H9 (cell line): Measurements from ENCODE around the gene USP38. TPM values are rescaled to one million over a fixed set of nuclear protein-coding genes. Genes with fewer than 3 reads are reported as not detected.
A peak's percentile ranks its signal among the peaks of the same experiment; 100 is the strongest.

Source experiments
- DNase-seq: peaks from one replicate; pipeline ENCODE4 v3.0.0-alpha.2; 2017
- H2AFZ ChIP-seq: one replicate; pipeline ENCODE4 v1.6.1; 2013; ENCODE audit warnings: mild to moderate bottlenecking, low read length, control low read depth, moderate library complexity
- H2AK5ac ChIP-seq: 2 replicates; pipeline ENCODE4 v1.6.1; 2013; ENCODE audit warnings: low read length, control low read depth, mixed read lengths; ENCODE audit not compliant: insufficient read length
- H2BK120ac ChIP-seq: one replicate; pipeline ENCODE4 v1.6.1; 2013; ENCODE audit warnings: low read depth, mild to moderate bottlenecking, low read length, control low read depth, inconsistent platforms; ENCODE audit not compliant: poor library complexity, severe bottlenecking
- H2BK12ac ChIP-seq: 2 replicates; pipeline ENCODE4 v1.6.1; 2013; ENCODE audit warnings: low read length, control low read depth, mixed read lengths, low read depth; ENCODE audit not compliant: insufficient read length
- H2BK15ac ChIP-seq: 2 replicates; pipeline ENCODE4 v1.6.1; 2013; ENCODE audit warnings: low read depth, low read length, control low read depth
- H2BK20ac ChIP-seq: one replicate; pipeline ENCODE4 v1.6.1; 2013; ENCODE audit warnings: low read depth, mild to moderate bottlenecking, low read length, control low read depth, inconsistent platforms; ENCODE audit not compliant: poor library complexity, severe bottlenecking
- H2BK5ac ChIP-seq: 2 replicates; pipeline ENCODE4 v1.6.1; 2013; ENCODE audit warnings: low read length, control low read depth, mixed read lengths; ENCODE audit not compliant: insufficient read length
- H3K14ac ChIP-seq: 2 replicates; pipeline ENCODE4 v1.6.1; 2013; ENCODE audit warnings: low read length, control low read depth; ENCODE audit not compliant: insufficient read depth
- H3K18ac ChIP-seq: 2 replicates; pipeline ENCODE4 v1.6.1; 2013; ENCODE audit warnings: low read depth, mild to moderate bottlenecking, mixed read lengths, low read length, control low read depth; ENCODE audit not compliant: insufficient read length
- H3K23ac ChIP-seq: 2 replicates; pipeline ENCODE4 v1.6.1; 2013; ENCODE audit warnings: low read length, control low read depth, mixed read lengths, low read depth; ENCODE audit not compliant: insufficient read length
- H3K23me2 ChIP-seq: 2 replicates; pipeline ENCODE4 v1.6.1; 2013; ENCODE audit warnings: low read depth, mild to moderate bottlenecking, mixed read lengths, low read length, control low read depth; ENCODE audit not compliant: insufficient read length, poor library complexity, severe bottlenecking
- H3K27ac ChIP-seq: 2 replicates; pipeline ENCODE4 v1.5.1; 2013; ENCODE audit warnings: low read length, control low read depth, mixed read lengths, low read depth; ENCODE audit not compliant: insufficient read length
- H3K27me3 ChIP-seq: 2 replicates; pipeline ENCODE4 v1.6.1; 2013; ENCODE audit warnings: low read length, control low read depth, inconsistent platforms; ENCODE audit not compliant: insufficient read depth
- H3K4ac ChIP-seq: 2 replicates; pipeline ENCODE4 v1.6.1; 2013; ENCODE audit warnings: low read depth, mild to moderate bottlenecking, control low read depth, inconsistent platforms, low read length, moderate library complexity
- H3K4me1 ChIP-seq: 2 replicates; pipeline ENCODE4 v1.6.1; 2013; ENCODE audit warnings: low read length, control low read depth, inconsistent platforms; ENCODE audit not compliant: insufficient read depth
- H3K4me2 ChIP-seq: 2 replicates; pipeline ENCODE4 v1.6.1; 2013; ENCODE audit warnings: low read length, control low read depth, mixed read lengths; ENCODE audit not compliant: insufficient read length, insufficient read depth
- H3K56ac ChIP-seq: 2 replicates; pipeline ENCODE4 v1.6.1; 2013; ENCODE audit warnings: low read depth, mild to moderate bottlenecking, mixed read lengths, low read length, control low read depth; ENCODE audit not compliant: insufficient read length
- H3K79me1 ChIP-seq: 2 replicates; pipeline ENCODE4 v1.6.1; 2013; ENCODE audit warnings: low read depth, mild to moderate bottlenecking, moderate library complexity, low read length, control low read depth, inconsistent platforms; ENCODE audit not compliant: insufficient read depth, poor library complexity, severe bottlenecking
- H3K79me2 ChIP-seq: 2 replicates; pipeline ENCODE4 v1.6.1; 2013; ENCODE audit warnings: low read length, control low read depth, inconsistent platforms; ENCODE audit not compliant: insufficient read depth
- H3K9ac ChIP-seq: 2 replicates; pipeline ENCODE4 v1.6.1; 2013; ENCODE audit warnings: low read length, control low read depth, mixed read lengths; ENCODE audit not compliant: insufficient read length; ENCODE audit errors: extremely low read depth
- H3K9me3 ChIP-seq: one replicate; pipeline ENCODE4 v1.6.1; 2013; ENCODE audit warnings: low read depth, low read length, inconsistent platforms; ENCODE audit not compliant: control insufficient read depth
- H3T11ph ChIP-seq: one replicate; pipeline ENCODE4 v1.6.1; 2013; ENCODE audit warnings: mild to moderate bottlenecking, low read length, control low read depth, inconsistent platforms
- H4K20me1 ChIP-seq: one replicate; pipeline ENCODE4 v1.6.1; 2013; ENCODE audit not compliant: control insufficient read depth, insufficient read length, insufficient read depth
- H4K5ac ChIP-seq: 2 replicates; pipeline ENCODE4 v1.6.1; 2013; ENCODE audit warnings: low read depth, mild to moderate bottlenecking, mixed read lengths, low read length, control low read depth; ENCODE audit not compliant: insufficient read length
- H4K8ac ChIP-seq: replicated peaks from 2 replicates; pipeline ENCODE4 v1.6.1; 2013; ENCODE audit warnings: low read length, control low read depth, mixed read lengths, low read depth; ENCODE audit not compliant: insufficient read length
- H4K91ac ChIP-seq: 2 replicates; pipeline ENCODE4 v1.6.1; 2013; ENCODE audit warnings: low read depth, mild to moderate bottlenecking, moderate library complexity, mixed read lengths, low read length, control low read depth; ENCODE audit not compliant: insufficient read length
- H3K27ac Mint-ChIP-seq, 3 experiments: 2 replicates in 2 of 3; 3 replicates in 1 of 3; pipeline ENCODE4 v1.8.0; 2020 to 2021; ENCODE audit warnings: mixed read lengths in 3 of 3, mild to moderate bottlenecking in 1 of 3, moderate library complexity in 1 of 3
- H3K27me3 Mint-ChIP-seq: 2 replicates; pipeline ENCODE4 v1.8.0; 2021; ENCODE audit warnings: low read depth, mild to moderate bottlenecking, moderate library complexity, mixed read lengths
- H3K36me3 Mint-ChIP-seq, 3 experiments: 2 replicates in 2 of 3; 3 replicates in 1 of 3; pipeline ENCODE4 v1.8.0; 2020 to 2021; ENCODE audit warnings: low read depth in 3 of 3, mixed read lengths in 3 of 3; ENCODE audit not compliant: insufficient read depth in 1 of 3
- H3K4me1 Mint-ChIP-seq, 2 experiments: 2 replicates each; pipeline ENCODE4 v1.8.0; 2020; ENCODE audit warnings: mixed read lengths in 2 of 2
- H3K4me3 Mint-ChIP-seq, 2 experiments: 2 replicates in 1 of 2; 3 replicates in 1 of 2; pipeline ENCODE4 v1.8.0; 2020 to 2021; ENCODE audit warnings: mild to moderate bottlenecking in 2 of 2, mixed read lengths in 2 of 2, moderate library complexity in 1 of 2
- H3K9me3 Mint-ChIP-seq, 2 experiments: 2 replicates in 1 of 2; 3 replicates in 1 of 2; pipeline ENCODE4 v1.8.0; 2020; ENCODE audit warnings: mild to moderate bottlenecking in 2 of 2, mixed read lengths in 2 of 2, moderate library complexity in 1 of 2
- CTCF ChIP-seq: fragments of 200-600 bp; sonication (generic); conservative IDR thresholded peaks from 3 replicates; pipeline ENCODE4 v1.8.0; 2021; ENCODE audit warnings: antibody characterized with exemption, mild to moderate bottlenecking
- WGBS: extraction: QIAGEN DNeasy Blood & Tissue Kit; methylation state at CpG from one replicate; pipeline ENCODE4 v1.1.7; 2013; ENCODE audit warnings: missing lambda C conversion rate, low lambda C conversion rate, mixed read lengths; ENCODE audit not compliant: insufficient read length; ENCODE audit errors: extremely low coverage; 5-methylcytosine and 5-hydroxymethylcytosine counted together
- total RNA-seq: library from RNA; stranded (reverse); gene quantifications from 2 replicates; pipeline ENCODE4 v1.2.1, GENCODE V29; 2021

The USP38 gene
- total RNA-seq, 1 experiment from 2014 or later = 15.2 TPM

- no peak overlapping the region for H2AK5ac ChIP-seq
- H4K20me1 ChIP-seq = no peaks in the 10 kb centered on the region
- no peak for DNase-seq
- no peak overlapping the region for H3K4me3 Mint-ChIP-seq
- no peaks in the 10 kb centered on the region for H3K79me1 ChIP-seq
- TF ChIP-seq CTCF = peak; percentile 29; the same call in 1 of the 3 replicates
- no peak overlapping the region for H2BK5ac ChIP-seq
- no peak overlapping the region for H3K14ac ChIP-seq
- no peak overlapping the region for H3K4me2 ChIP-seq
- no peaks in the 10 kb centered on the region for H3K79me2 ChIP-seq
- WGBS = no CpG with 5 or more reads among the region's 1 CpG
- no peak overlapping the region for H3K23ac ChIP-seq
- no peak overlapping the region for H3K4ac ChIP-seq
- H3K9ac ChIP-seq = no peak overlapping the region
- no peaks in the 10 kb centered on the region for H3K9me3 Mint-ChIP-seq
- no peaks in the 10 kb centered on the region for H3K9me3 ChIP-seq
- H3T11ph ChIP-seq = no peak overlapping the region
- no peak overlapping the region for H3K56ac ChIP-seq
- no peak overlapping the region for H2AFZ ChIP-seq
- no peak overlapping the region for H2BK12ac ChIP-seq
- peaks cover 27 to 72% (median 62%) of the 10 kb centered on the region in 3 experiments; a peak in 6 of 7 replicates for H3K36me3 Mint-ChIP-seq
- H3K18ac ChIP-seq = no peak overlapping the region
- H3K27me3 ChIP-seq = no peaks in the 10 kb centered on the region
- no peak overlapping the region for H3K27ac Mint-ChIP-seq
- no peaks in the 10 kb centered on the region for H3K4me1 ChIP-seq
- no peak overlapping the region for H4K91ac ChIP-seq
- H3K27me3 Mint-ChIP-seq = no peaks in the 10 kb centered on the region
- no peak overlapping the region for H4K8ac ChIP-seq
- no peak overlapping the region for H2BK15ac ChIP-seq
- no peak overlapping the region for H3K27ac ChIP-seq
- no peaks in the 10 kb centered on the region for H3K23me2 ChIP-seq
- H3K4me1 Mint-ChIP-seq = no peaks in the 10 kb centered on the region
- H2BK20ac ChIP-seq = no peak overlapping the region
- no peak overlapping the region for H2BK120ac ChIP-seq
- no peak overlapping the region for H4K5ac ChIP-seq
These were observed 18.1 kb downstream of the USP38 start for GRCh38 chr4:143202824-143203223.
